Calu3 (cell line): Measurements from ENCODE around the gene TOGARAM2. TPM values are rescaled to one million over a fixed set of nuclear protein-coding genes. Genes with fewer than 3 reads are reported as not detected.

ENCODE experiments used
- BruUV-seq: library from RNA; stranded (reverse); fragments of 400-500 nt; replicated peaks from 2 replicates; lab custom pipeline; 2021; lab: Mats Ljungman, UMichigan
- CTCF ChIA-PET: fragments of 300-600 bp; sonication (Branson Sonifier 250); formaldehyde crosslinking; loops from one replicate; lab custom pipeline; 2022; ENCODE audit warnings: antibody characterized with exemption; lab: Charles Lee
- DNase-seq: peaks from one replicate; pipeline ENCODE4 v3.0.0; 2022
- H3K27ac Mint-ChIP-seq: one replicate; pipeline ENCODE4 v1.8.0; 2022; ENCODE audit warnings: mixed read lengths; ENCODE audit not compliant: unreplicated experiment
- H3K27me3 Mint-ChIP-seq: one replicate; pipeline ENCODE4 v1.8.0; 2022; ENCODE audit warnings: mixed read lengths; ENCODE audit not compliant: unreplicated experiment
- H3K36me3 Mint-ChIP-seq: one replicate; pipeline ENCODE4 v1.8.0; 2022; ENCODE audit warnings: mild to moderate bottlenecking, moderate library complexity, mixed read lengths; ENCODE audit not compliant: insufficient read depth, unreplicated experiment
- H3K4me1 Mint-ChIP-seq: one replicate; pipeline ENCODE4 v1.8.0; 2022; ENCODE audit warnings: mild to moderate bottlenecking, low read depth, mixed read lengths; ENCODE audit not compliant: unreplicated experiment
- H3K4me3 Mint-ChIP-seq: one replicate; pipeline ENCODE4 v1.8.0; 2022; ENCODE audit warnings: mild to moderate bottlenecking, low read depth, moderate library complexity, mixed read lengths; ENCODE audit not compliant: unreplicated experiment
- H3K9me3 Mint-ChIP-seq: one replicate; pipeline ENCODE4 v1.8.0; 2022; ENCODE audit warnings: low read depth, mixed read lengths; ENCODE audit not compliant: unreplicated experiment
- CTCF ChIP-seq: fragments of 200-600 bp; IDR thresholded peaks from one replicate; pipeline ENCODE4 v1.8.0; 2022; ENCODE audit warnings: antibody characterized with exemption; ENCODE audit not compliant: unreplicated experiment
- intact Hi-C: fragments of 100-400 bp; cut with micrococcal nuclease; formaldehyde crosslinking; loops from one replicate; pipeline ENCODE4 v1.10.0; 2022; ENCODE audit not compliant: unreplicated experiment
- total RNA-seq: library from RNA; stranded (reverse); gene quantifications from 2 replicates; pipeline ENCODE4 v1.2.3, GENCODE V29; 2022

Gene TOGARAM2
- total RNA-seq, 1 experiment from 2014 or later: 0.85 TPM

- Mint-ChIP-seq H3K27me3 (no peaks in the 10 kb centered on the region), H3K4me1 (peaks cover 7% of the 10 kb centered on the region), H3K36me3 (no peaks in the 10 kb centered on the region), H3K9me3 (no peaks in the 10 kb centered on the region), H3K4me3 (no peak overlapping the region), H3K27ac (no peak overlapping the region)
- no TSS peak for BruUV-seq
- TF ChIP-seq CTCF: no peak
- DNase-seq: no peak
- intact Hi-C loops: no loop called here
- CTCF ChIA-PET: no interaction called here
Measured at GRCh38 chr2:29064346-29064715, 83.2 kb downstream of the TOGARAM2 start.

DNA sequence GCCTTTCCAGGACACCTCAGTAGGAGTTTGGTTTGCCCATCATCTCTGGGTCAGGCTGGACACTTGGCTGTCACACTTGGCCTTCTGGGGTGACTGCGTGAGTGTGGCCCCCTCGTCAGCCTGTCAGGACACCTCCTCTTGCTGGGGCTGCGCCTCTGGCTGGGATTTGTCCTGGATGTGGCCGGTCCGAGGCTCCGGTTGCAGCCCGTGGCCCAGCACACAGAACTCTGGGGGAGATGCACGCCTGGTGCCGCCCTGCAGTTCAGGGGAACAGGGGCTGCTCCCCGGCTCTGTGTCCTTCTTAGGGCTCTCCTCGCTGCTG lies 83.6 kb downstream of the TOGARAM2 start:
- Mint-ChIP-seq H3K27ac (no peak overlapping the region), H3K36me3 (no peaks in the 10 kb centered on the region), H3K4me3 (no peak overlapping the region), H3K9me3 (no peaks in the 10 kb centered on the region), H3K4me1 (peaks cover 7% of the 10 kb centered on the region), H3K27me3 (no peaks in the 10 kb centered on the region)
- no peak for TF ChIP-seq CTCF
- DNase-seq: no peak
- CTCF ChIA-PET: no interaction called here
- BruUV-seq: no TSS peak
- intact Hi-C loops: no loop called here

GRCh38 chr2:29065068-29065811 lies 84.1 kb downstream of the TOGARAM2 start:
- H3K4me1 Mint-ChIP-seq: peaks cover 7% of the 10 kb centered on the region
- DNase-seq: no peak
- no peaks in the 10 kb centered on the region for H3K9me3 Mint-ChIP-seq
- no peak for TF ChIP-seq CTCF
- CTCF ChIA-PET: no interaction called here
- H3K27me3 Mint-ChIP-seq: no peaks in the 10 kb centered on the region
- BruUV-seq: no TSS peak
- H3K27ac Mint-ChIP-seq: no peak overlapping the region
- intact Hi-C loops: no loop called here
- no peaks in the 10 kb centered on the region for H3K36me3 Mint-ChIP-seq
- H3K4me3 Mint-ChIP-seq: no peak overlapping the region

GRCh38 chr2:29066271-29066860 lies 85.3 kb downstream of the TOGARAM2 start:
- H3K27ac Mint-ChIP-seq: no peak overlapping the region
- intact Hi-C loops: no loop called here
- H3K4me3 Mint-ChIP-seq: no peak overlapping the region
- CTCF ChIA-PET: no interaction called here
- peaks cover 7% of the 10 kb centered on the region for H3K4me1 Mint-ChIP-seq
- no peaks in the 10 kb centered on the region for H3K27me3 Mint-ChIP-seq
- no peaks in the 10 kb centered on the region for H3K36me3 Mint-ChIP-seq
- no TSS peak for BruUV-seq
- no peak for TF ChIP-seq CTCF
- no peaks in the 10 kb centered on the region for H3K9me3 Mint-ChIP-seq
- DNase-seq: no peak
